Measurements from ENCODE around the gene SPIRE2. TPM values are rescaled to one million over a fixed set of nuclear protein-coding genes. Genes with fewer than 3 reads are reported as not detected.

Gene SPIRE2
- total and polyA plus RNA-seq, 2 of the 13 experiments (the other 11 are each of a cell fraction or from before 2014, with no cell fraction given) = 13.3 to 37.5 TPM

DNA sequence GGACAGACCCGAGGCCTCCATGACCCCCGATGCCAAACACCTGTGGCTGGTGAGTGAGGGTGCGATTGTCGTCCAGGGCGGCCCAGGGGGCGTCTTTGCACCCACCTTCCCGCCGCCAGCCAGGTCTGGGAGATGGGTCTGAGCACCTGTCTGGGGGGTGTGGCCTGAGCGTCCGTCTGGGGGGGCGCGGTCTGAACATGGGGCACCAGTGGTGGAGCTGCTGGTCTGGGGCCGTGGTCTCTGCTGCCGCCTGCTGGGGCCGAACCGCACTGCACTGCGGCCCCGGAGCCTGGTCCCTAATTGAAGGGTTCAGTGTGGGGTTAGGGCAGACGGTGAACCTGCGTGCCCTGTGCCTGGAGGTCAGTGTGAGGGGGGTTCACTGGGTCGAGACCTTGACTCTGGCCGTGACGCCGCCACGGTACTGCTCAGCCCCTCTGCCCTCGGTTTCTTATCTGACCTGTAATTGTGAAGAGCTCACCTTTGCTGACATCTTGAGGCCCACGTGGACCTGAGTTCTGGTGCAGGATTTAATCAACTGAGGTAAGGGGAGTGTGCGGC is 32.6 kb downstream of the SPIRE2 start (continued):
- TF ChIP-seq, protein P1, sequence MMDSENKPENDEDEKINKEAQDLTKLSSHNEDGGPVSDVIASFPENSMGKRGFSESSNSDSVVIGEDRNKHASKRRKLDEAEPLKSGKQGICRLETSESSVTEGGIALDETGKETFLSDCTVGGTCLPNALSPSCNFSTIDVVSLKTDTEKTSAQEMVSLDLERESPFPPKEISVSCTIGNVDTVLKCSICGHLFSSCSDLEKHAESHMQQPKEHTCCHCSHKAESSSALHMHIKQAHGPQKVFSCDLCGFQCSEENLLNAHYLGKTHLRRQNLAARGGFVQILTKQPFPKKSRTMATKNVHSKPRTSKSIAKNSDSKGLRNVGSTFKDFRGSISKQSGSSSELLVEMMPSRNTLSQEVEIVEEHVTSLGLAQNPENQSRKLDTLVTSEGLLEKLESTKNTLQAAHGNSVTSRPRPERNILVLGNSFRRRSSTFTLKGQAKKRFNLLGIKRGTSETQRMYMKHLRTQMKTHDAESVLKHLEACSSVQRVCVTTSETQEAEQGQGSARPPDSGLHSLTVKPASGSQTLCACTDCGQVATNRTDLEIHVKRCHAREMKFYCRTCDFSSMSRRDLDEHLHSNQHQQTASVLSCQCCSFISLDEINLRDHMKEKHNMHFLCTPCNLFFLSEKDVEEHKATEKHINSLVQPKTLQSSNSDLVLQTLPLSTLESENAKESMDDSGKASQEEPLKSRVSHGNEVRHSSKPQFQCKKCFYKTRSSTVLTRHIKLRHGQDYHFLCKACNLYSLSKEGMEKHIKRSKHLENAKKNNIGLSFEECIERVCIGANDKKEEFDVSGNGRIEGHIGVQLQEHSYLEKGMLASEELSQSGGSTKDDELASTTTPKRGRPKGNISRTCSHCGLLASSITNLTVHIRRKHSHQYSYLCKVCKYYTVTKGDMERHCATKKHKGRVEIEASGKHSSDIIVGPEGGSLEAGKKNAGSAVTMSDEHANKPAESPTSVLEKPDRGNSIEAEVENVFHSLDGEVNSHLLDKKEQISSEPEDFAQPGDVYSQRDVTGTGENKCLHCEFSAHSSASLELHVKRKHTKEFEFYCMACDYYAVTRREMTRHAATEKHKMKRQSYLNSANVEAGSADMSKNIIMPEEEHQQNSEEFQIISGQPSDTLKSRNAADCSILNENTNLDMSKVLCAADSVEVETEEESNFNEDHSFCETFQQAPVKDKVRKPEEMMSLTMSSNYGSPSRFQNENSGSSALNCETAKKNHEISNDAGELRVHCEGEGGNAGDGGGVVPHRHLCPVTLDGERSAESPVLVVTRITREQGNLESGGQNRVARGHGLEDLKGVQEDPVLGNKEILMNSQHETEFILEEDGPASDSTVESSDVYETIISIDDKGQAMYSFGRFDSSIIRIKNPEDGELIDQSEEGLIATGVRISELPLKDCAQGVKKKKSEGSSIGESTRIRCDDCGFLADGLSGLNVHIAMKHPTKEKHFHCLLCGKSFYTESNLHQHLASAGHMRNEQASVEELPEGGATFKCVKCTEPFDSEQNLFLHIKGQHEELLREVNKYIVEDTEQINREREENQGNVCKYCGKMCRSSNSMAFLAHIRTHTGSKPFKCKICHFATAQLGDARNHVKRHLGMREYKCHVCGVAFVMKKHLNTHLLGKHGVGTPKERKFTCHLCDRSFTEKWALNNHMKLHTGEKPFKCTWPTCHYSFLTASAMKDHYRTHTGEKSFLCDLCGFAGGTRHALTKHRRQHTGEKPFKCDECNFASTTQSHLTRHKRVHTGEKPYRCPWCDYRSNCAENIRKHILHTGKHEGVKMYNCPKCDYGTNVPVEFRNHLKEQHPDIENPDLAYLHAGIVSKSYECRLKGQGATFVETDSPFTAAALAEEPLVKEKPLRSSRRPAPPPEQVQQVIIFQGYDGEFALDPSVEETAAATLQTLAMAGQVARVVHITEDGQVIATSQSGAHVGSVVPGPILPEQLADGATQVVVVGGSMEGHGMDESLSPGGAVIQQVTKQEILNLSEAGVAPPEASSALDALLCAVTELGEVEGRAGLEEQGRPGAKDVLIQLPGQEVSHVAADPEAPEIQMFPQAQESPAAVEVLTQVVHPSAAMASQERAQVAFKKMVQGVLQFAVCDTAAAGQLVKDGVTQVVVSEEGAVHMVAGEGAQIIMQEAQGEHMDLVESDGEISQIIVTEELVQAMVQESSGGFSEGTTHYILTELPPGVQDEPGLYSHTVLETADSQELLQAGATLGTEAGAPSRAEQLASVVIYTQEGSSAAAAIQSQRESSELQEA (CRISPR knock-in tag; IDR thresholded peaks at IDR 0.05; ENCODE audit: not compliant biosample characterization) = peak; percentile 84
- TF ChIP-seq, protein P2, sequence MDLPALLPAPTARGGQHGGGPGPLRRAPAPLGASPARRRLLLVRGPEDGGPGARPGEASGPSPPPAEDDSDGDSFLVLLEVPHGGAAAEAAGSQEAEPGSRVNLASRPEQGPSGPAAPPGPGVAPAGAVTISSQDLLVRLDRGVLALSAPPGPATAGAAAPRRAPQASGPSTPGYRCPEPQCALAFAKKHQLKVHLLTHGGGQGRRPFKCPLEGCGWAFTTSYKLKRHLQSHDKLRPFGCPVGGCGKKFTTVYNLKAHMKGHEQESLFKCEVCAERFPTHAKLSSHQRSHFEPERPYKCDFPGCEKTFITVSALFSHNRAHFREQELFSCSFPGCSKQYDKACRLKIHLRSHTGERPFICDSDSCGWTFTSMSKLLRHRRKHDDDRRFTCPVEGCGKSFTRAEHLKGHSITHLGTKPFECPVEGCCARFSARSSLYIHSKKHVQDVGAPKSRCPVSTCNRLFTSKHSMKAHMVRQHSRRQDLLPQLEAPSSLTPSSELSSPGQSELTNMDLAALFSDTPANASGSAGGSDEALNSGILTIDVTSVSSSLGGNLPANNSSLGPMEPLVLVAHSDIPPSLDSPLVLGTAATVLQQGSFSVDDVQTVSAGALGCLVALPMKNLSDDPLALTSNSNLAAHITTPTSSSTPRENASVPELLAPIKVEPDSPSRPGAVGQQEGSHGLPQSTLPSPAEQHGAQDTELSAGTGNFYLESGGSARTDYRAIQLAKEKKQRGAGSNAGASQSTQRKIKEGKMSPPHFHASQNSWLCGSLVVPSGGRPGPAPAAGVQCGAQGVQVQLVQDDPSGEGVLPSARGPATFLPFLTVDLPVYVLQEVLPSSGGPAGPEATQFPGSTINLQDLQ (CRISPR knock-in tag; IDR thresholded peaks at IDR 0.05) = 0 out of 2 replicates have a peak, but pooled peaks have one; percentile 32
- no peak for TF ChIP-seq FLYWCH1 (CRISPR knock-in tag; IDR thresholded peaks at IDR 0.05)
- TF ChIP-seq JDP2 (CRISPR knock-in tag; IDR thresholded peaks at IDR 0.05; ENCODE audit: borderline replicate concordance) = no peak
- TF ChIP-seq SAFB2 (CRISPR knock-in tag; IDR thresholded peaks at IDR 0.05; ENCODE audit: borderline replicate concordance, low read depth) = peak; percentile 87
- TF ChIP-seq, protein P3, sequence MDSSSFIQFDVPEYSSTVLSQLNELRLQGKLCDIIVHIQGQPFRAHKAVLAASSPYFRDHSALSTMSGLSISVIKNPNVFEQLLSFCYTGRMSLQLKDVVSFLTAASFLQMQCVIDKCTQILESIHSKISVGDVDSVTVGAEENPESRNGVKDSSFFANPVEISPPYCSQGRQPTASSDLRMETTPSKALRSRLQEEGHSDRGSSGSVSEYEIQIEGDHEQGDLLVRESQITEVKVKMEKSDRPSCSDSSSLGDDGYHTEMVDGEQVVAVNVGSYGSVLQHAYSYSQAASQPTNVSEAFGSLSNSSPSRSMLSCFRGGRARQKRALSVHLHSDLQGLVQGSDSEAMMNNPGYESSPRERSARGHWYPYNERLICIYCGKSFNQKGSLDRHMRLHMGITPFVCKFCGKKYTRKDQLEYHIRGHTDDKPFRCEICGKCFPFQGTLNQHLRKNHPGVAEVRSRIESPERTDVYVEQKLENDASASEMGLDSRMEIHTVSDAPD (CRISPR knock-in tag; IDR thresholded peaks at IDR 0.05) = no peak
- TF ChIP-seq ZBTB33 (CRISPR knock-in tag; IDR thresholded peaks at IDR 0.05) = peak; percentile 81
- peak; percentile 52; the same call in 1 of the 2 replicates for TF ChIP-seq DMAP1 (CRISPR knock-in tag; IDR thresholded peaks at IDR 0.05)
- TF ChIP-seq SP4 (CRISPR knock-in tag; IDR thresholded peaks at IDR 0.05) = peak; percentile 71; the same call in 1 of the 2 replicates
- TF ChIP-seq ZNF619 (CRISPR knock-in tag; IDR thresholded peaks at IDR 0.05) = peak; percentile 57; the same call in 1 of the 2 replicates
- TF ChIP-seq MYNN (CRISPR knock-in tag; IDR thresholded peaks at IDR 0.05; ENCODE audit: low read depth) = no peak; the same call in 1 of the 2 replicates
- TF ChIP-seq SKI (IDR thresholded peaks at IDR 0.05; ENCODE audit: partially characterized antibody) = peak; percentile 66
- peak; percentile 50 for TF ChIP-seq NR2C2 (CRISPR knock-in tag; IDR thresholded peaks at IDR 0.05; ENCODE audit: borderline replicate concordance)

Measured in HepG2 (cell line).